Activated CD4-positive, alpha-beta T cell treated with anti-CD3 and anti-CD28 coated beads for 4 hours (primary cell): ENCODE measurements around the gene STX18.

ENCODE experiments used
- DNase-seq, 2 donors: peaks; one replicate each; pipeline ENCODE4 v3.0.0-alpha.2; 2020

The STX18 gene

GRCh38 chr4:4416981-4417380, 124.9 kb downstream of the STX18 start:
- DNase-seq, result no peak

- DNase-seq, result no peak
These were observed 125.7 kb downstream of the STX18 start for GRCh38 chr4:4415806-4416805.

GRCh38 chr4:4415107-4415805, 126.6 kb downstream of the STX18 start:
- no peak for DNase-seq

- no peak for DNase-seq
These were observed 128.0 kb downstream of the STX18 start for GRCh38 chr4:4413806-4414205.

- no peak for DNase-seq
These were observed 128.5 kb downstream of the STX18 start for GRCh38 chr4:4413373-4413725.

- no peak for DNase-seq
These were observed 129.0 kb downstream of the STX18 start for GRCh38 chr4:4412641-4413372.

- DNase-seq, result no peak
These were observed 129.9 kb downstream of the STX18 start for GRCh38 chr4:4411906-4412305.

- DNase-seq, result no peak
These were observed 131.6 kb downstream of the STX18 start for GRCh38 chr4:4410271-4410670.

GRCh38 chr4:4409416-4410115, 132.3 kb downstream of the STX18 start:
- no peak for DNase-seq

- no peak for DNase-seq
These were observed 133.1 kb downstream of the STX18 start for GRCh38 chr4:4408576-4409335.

GRCh38 chr4:4408132-4408523, 133.7 kb downstream of the STX18 start:
- DNase-seq, result no peak

GRCh38 chr4:4407299-4408131, 134.3 kb downstream of the STX18 start:
- no peak for DNase-seq

GRCh38 chr4:4406455-4407298, 135.2 kb downstream of the STX18 start:
- no peak for DNase-seq

GRCh38 chr4:4405358-4405962, 136.4 kb downstream of the STX18 start:
- no peak for DNase-seq

- no peak for DNase-seq
These were observed 138.9 kb downstream of the STX18 start for GRCh38 chr4:4402966-4403365.

- no peak for DNase-seq
These were observed 140.8 kb downstream of the STX18 start for GRCh38 chr4:4401036-4401435.

- no peak for DNase-seq
These were observed 143.4 kb downstream of the STX18 start for GRCh38 chr4:4398430-4398829.

GRCh38 chr4:4397441-4397819, 144.4 kb downstream of the STX18 start:
- DNase-seq, result no peak

GRCh38 chr4:4396628-4397440, 145.0 kb downstream of the STX18 start:
- DNase-seq, result no peak
